ENCODE data around the gene LIPM.

DNA sequence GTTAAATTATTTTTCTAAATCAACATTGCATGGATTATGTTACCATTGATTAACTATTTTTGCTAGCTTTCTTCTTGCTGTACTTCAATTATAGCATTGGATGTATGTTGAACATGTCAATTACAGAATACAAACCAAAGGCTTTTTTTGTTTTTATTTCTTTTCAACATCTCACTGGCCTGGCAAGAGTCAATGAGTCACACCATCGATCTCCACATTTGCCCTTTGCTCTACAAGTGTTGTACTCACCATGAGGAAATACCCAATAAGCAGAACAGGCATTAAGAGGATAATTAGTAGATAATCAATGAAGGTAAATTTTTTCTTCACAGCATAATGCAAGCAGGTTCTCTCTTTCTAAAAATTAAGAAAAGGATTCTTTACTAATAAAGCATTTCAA lies 25.8 kb downstream of the LIPM start:
- TF ChIP-seq ZNF274 (IDR thresholded peaks at IDR 0.05; ENCODE audit: low read depth, low read length) (no peak), YY1 (IDR thresholded peaks at IDR 0.05; ENCODE audit: insufficient read depth, insufficient read length) (no peak)

All from NT2/D1 (cell line).